GM20431 (cell line): ENCODE data around the gene PLET1.

Experiments
- in situ Hi-C: fragments of 300-500 bp; cut with MseI, MboI; formaldehyde crosslinking; loops from one replicate; pipeline ENCODE4 v1.15.0; 2020; ENCODE audit warnings: low sequenced_read_pairs; ENCODE audit not compliant: unreplicated experiment

PLET1 gene, protein sequence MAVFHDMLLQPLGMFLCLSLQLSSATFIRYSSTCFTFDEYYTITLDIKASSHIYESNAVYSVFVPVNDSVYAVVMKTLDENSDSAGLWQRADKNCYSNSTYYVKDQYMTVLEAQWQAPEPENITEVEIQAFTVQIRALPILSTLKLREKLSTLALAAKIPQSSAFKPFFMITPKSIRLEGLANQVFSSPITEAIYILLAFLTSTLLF

DNA sequence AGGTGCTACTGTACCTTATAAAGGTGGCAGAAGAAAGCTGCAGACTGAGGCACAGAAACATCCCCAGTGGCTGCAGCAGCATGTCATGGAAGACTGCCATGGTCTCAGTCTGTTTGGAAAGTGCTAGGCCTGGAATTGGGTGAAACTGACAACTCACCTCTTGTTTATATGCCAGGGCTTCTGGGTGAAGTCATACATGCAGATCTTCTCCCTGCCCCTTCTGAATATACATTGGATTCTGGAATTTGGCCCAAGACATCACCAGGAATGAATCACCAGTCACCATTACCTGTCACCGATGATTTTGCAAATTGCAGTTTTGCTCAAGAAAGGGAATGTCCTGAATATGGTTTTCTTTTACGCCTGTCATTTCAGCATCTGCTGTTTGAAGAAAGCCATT lies at the start of gene PLET1:
Gene PLET1, minus strand, starts transcription at position 371 of the 400 bp plus-strand sequence. Its CDS starts 271 bp downstream, at position 100.
- in situ Hi-C loops = no loop called here

DNA sequence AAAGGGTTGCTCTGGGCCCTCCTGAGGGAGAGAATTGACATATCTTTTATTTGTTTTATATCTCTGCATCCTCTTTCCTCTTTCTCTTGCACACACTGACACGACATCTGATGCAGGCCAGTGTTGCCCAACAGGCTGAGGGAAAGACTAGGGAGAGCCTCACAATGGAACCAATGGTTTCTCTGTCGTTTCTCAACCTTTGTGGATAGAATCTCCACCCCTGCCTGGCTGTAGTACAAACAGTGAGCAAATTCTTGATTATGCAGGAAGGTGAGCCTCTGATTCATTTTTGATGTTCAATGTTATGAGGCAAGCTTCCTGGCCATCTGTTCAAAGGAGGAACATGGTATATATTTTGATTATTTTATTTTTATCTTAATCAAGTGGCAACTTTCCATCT lies 49.8 kb upstream of the PLET1 start:
- in situ Hi-C loops = no loop called here

DNA sequence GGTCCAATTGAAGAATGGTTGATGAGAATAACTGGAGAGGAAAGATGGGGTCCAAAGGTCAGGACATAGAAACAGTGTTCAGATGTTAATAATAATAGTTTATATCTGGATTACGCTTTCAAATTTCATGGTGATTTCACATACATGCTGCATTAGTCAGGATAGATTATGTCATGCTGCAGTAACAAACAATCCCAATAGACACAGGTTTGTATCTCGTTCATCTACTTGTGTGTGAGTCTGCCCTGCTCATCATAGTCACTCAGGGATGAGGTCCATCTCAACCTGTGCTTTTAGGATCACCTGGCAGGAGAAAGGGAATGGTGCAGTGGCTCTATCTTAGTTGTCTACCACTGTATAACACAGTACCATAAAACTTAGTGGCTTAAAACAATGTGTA lies 48.0 kb upstream of the PLET1 start:
- in situ Hi-C loops = no loop called here

DNA sequence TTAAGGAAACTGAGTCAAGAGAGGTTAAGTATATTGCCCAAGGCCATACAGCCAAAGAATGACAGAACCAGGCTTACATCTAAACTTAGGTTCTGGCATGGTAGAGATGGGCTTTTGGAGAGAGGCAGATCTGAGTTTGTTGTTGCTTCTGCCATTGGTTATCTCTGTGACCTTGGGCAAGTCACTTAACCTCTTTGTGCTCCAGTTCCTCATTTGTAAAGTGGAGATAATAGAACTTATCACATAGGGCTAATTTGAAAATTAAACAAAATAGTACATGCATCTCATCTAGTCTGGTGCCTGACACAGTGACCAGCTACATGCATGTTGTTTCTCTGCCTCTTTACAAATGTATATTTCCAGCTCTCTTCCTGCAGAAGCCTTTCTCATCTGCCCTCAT lies 47.0 kb upstream of the PLET1 start:
- in situ Hi-C loops = no loop called here

DNA sequence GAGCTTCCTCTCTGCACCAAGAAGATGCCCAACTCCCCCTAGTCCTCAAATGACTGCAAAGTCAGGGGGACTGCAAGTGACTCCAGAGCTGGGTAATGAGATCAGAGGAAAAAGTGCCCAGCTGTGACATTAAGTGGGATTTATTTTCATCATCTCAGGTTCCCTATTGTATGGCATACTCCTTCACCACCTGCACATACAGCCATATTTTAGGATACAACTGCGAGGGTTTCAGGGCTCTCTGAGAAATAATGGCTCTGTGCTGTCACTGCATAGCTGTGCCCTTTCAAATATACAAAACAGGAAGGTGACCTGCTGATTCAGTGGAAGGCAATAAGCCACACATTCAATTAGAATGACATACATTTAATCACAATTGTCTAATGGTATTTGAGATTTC lies 45.6 kb upstream of the PLET1 start:
- in situ Hi-C loops = no loop called here

DNA sequence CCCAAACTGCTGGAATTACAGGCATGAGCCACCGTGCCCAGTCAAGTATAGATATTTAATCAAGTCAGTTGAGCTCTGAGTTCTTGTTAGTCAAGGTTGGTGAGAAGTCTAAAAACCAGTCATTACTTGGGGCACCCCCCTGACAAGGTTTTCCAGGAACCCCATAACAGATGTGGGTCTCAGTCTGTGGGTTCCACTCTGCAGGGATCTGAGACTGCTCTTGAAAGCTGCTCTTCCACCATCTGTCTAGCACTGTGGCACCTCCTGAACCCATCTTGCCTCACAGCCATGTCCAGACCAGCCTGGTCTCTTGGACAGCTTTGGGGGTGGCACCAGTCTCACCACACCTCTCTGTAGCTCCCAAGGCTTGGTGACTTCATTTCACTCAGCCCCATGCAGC lies 44.3 kb upstream of the PLET1 start:
- in situ Hi-C loops = no loop called here

DNA sequence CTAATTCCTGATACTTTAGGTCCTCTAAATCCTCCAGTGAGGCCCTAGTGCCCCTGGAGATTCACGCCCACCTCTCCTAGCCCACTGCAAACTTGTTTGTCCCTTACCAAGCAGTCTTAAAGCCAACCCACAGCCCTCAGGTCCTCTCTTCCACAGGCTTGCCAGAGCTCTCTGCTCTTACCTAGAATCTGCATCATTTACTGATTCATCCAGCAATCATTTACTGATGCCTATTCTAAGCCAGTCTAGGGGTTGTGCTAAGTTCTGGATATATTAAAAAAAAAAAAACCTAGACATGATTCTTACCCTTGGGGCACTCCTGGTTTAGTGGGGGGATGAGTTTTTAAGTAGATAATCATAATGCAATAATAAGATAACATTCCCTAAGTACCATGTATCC lies 43.0 kb upstream of the PLET1 start:
- in situ Hi-C loops = no loop called here

DNA sequence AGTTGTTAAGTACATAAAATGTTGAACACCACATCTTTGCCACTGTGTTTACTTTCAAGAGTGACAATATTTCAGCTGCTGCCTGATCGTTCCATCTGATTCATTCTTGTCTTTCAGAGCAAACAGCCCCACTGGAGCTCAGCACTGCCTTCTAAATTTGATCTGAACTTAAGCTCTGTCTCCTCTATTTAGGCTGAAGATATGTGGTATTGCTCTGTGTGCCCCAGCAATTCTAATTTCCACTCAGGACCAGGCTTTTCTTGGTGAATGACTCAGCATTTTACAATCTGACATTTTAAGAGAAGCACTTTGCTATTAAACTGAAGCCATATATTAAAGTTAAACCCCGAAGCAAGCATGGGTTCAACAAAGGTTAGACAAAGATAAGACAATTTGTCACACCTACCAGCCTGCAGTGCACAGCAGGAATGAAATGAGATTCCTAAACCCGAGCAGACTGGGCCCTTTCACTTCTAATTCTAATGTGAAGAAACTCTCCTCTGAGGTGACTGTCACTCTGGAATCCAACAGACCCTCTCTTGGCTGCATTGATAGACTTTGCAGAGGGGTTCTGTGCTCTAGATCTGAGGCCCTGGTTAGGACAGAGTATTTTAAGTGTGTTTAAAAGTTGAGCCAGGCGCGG lies 41.7 kb upstream of the PLET1 start:
- in situ Hi-C loops = no loop called here

DNA sequence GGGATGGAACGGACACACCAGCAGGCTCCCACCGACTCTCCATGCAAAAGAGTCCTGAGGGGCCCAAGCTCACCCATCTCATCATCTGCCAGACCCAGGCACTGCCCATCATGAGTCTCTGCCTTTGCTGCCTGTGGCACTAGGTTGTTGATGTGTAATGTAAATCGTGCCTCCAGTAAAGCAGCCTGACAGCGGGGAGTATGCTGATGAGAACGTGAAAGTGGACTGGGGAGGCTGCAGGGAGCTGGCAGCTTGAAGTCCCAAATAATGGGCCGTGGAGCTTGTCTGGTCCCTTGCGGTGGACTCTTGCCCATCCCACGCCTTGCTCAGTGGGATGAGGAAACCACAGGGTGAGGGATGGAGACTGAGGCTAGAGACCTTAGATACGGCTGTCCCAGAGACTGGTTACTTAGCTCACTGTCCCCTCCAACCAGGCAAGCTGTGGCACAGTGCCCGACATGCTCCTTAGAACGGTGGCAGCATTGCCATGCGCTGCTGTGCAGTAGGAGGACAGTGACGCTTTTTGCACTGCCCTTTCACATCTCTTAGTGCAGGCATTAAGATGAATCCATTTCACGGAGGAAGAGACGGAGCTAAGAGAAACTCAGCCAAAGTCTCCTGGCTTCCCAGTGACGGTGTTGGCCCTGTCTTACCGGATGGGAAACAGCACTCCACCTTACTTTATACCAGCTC lies 39.6 kb upstream of the PLET1 start:
- in situ Hi-C loops = no loop called here

DNA sequence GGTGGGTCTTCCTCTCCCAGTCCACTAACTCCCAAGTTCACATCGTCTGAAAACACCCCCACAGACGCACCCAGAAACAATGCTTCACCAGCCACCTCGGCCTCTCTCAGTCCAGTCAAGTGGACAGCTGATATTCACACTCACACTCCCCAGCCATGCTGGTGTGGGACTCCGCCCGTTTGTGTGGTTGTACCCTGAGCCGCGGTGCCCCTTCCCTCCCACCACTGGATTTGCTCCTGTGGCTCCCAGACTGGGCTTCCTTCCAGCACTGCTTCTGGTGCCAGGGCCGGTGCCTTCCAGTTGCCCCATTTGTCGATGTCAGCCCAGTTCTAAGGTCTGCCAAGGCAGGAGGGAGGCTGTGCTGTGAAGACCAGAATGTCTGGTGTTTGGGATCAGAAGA lies 37.9 kb upstream of the PLET1 start:
- in situ Hi-C loops = no loop called here

DNA sequence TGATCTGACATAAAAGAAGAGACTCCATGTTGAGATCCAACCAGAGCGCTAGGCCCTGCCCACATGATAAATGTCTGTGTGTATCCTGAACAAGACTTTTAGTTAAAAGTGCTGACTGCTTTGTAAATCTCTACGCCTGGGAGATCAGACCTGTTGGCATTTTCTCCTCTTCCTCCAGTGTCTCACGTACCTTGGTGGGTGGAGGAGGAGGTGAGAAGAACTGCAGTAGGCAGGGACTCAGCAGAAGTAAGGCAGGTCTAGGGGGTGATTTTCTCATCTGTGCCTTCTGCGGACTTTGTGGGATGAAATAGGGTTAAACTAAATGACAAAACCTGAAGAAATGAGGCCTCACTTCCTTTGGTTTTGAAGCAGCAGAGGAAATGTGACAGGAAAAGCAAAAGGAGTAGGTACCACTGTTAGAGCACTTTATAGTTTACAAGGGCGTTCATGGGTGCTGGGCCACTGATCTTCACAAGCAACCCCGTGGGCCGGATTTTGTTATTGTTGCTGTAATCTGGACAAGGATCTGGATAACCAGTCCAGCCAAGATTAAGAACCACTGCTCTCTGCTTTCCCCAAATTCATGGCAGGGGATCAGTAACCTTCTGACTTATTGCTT lies 36.7 kb upstream of the PLET1 start:
- in situ Hi-C loops = no loop called here

DNA sequence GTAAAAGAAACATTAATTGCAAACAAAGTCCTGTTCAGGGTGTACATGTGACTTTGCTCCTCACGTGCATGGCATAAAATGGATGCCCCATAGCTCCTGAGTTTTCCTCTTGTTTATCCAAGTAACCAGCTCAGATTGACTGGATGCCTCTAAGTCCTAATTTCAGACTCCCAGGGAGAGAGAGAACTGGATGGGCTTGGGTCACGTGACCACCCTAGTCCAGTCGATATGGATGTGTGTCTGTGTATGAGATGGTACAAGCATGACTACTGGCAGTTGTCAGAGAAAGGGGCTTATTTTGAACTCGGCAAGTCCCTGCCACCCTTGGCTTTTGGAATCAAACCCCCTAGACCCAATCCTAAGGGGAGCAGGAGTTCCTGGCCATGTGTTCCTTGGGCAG lies 35.4 kb upstream of the PLET1 start:
- in situ Hi-C loops = no loop called here

DNA sequence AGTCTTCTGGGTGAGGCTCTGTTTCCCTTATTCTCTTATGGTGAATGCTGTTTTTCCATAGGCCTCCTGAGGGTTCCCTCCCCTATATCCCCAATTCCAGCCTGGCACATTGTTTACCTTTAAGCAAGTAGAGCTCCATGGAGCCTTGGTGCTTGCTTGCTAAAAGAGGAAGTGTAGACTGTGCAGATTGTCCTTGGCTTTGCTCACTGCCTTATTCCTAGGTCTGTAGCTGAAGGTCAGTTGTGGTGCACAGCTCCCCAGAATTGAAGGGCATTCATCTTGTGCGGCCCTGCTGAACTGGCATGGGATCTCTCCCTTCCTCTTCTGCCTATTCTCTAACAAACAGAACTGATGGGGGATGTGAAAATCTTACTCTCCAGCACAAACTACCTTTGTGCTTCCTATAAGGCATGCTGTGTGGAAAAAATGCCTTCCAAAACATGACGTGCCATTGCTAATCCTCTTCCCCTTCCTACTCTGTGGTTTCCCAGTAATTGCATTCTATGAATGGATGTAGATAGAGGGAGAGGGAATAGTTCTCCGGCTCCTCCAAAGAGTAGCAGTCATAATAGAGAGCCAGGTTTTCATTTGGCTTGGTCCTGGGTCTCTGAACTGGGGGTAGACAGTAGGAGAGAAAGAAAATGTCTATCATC lies 34.2 kb upstream of the PLET1 start:
- in situ Hi-C loops = no loop called here

DNA sequence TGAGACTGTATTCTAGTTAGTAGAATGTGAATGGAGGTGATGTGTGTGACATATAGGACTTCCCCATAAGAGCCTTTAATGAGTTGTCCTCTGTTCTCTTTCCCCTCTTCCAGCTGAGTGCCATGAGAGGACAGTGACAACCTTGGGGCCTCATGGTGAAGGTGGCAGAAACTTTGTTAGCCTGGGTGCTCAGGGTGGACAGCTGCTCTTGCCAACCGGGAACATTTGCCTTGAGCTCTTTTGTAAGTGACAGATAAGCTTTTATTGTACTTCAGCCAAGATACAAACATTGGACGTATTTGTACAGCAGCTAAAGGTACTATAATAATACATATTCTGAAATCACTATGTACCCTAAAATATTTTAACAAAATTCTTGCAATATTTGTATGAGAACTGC lies 33.0 kb upstream of the PLET1 start:
- in situ Hi-C loops = no loop called here

DNA sequence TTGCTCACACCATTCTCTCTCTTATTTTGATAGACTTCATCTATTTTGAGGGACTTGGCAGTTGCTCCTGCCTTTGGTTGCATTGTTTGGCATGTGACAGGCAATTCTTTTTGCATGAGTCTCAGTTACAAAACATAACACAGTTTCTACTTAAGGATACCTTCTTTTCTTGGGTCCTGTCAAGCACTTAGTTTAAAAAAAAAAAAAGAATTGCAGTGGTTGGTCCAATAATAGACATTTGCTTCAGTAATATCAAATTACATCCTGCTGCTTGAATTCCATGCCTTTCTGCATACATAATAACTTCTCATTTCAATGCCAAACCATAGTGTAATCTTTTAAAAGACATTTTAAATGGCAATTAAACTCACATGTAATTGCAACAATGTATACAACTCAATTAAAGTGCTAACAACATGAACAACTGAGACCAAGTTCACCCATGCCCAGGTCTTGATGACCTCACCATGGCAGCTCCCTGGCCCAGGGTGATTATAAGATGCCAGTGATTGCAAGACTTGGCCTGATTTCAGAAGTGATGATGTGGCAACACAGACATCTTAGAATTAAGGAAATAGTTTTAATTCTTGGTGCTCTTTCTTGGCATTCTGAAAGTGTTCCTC lies 32.2 kb upstream of the PLET1 start:
- in situ Hi-C loops = no loop called here

DNA sequence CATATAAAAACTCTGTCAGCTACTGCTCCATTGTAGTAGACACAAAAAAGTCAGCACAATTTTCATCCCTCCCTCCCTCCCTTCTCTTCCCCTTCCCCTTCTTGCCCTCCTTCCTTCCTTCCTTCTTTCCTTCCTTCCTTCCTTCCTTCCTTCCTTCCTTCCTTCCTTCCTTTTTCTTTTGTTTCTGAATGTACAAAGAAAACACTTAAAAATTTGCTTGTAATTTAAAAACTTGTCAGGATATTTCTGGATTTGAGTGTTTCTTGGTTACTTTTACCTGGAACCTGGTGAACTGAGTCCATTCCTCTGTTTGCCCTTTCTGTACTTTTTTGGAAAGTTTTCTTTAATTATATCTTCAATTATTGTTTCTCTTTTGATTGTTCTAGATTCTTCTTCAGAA lies 31.5 kb upstream of the PLET1 start:
- in situ Hi-C loops = no loop called here

DNA sequence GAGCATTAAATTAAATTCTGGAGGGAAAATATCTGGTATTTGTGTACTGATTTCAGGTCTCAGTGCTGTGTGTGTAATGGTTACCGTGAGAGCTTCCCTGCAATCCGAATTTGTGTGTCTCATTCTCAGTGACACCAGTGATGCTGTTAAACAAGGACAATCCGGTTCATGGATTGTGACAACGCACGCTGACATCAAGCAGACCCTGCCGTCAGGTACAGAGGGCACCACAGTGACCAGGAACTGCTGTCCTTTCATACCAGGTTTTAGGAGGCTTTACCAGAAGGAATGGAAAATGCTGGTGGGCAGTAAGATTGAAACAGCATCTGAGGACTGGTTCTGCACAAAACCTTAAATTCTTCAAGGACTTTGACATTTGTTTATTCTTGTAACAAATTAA lies 30.5 kb upstream of the PLET1 start:
- in situ Hi-C loops = no loop called here

DNA sequence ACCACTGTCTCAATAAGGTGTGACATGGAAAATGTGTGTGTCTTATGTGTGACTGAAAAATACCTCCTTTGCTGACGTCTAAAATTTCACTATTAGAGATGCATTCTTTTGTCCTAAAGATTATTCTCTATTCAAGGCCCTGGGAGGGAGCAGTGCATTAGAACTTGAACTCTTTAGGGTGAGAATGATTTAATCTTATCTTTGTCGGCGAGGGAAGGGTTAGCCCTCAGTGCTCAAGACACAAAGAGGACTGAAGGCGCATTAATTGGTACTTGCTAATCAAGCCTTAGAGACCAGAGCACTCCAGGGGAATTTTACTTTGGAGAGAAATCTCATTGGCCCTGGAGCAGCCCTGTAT lies 29.8 kb upstream of the PLET1 start:
- in situ Hi-C loops = no loop called here

DNA sequence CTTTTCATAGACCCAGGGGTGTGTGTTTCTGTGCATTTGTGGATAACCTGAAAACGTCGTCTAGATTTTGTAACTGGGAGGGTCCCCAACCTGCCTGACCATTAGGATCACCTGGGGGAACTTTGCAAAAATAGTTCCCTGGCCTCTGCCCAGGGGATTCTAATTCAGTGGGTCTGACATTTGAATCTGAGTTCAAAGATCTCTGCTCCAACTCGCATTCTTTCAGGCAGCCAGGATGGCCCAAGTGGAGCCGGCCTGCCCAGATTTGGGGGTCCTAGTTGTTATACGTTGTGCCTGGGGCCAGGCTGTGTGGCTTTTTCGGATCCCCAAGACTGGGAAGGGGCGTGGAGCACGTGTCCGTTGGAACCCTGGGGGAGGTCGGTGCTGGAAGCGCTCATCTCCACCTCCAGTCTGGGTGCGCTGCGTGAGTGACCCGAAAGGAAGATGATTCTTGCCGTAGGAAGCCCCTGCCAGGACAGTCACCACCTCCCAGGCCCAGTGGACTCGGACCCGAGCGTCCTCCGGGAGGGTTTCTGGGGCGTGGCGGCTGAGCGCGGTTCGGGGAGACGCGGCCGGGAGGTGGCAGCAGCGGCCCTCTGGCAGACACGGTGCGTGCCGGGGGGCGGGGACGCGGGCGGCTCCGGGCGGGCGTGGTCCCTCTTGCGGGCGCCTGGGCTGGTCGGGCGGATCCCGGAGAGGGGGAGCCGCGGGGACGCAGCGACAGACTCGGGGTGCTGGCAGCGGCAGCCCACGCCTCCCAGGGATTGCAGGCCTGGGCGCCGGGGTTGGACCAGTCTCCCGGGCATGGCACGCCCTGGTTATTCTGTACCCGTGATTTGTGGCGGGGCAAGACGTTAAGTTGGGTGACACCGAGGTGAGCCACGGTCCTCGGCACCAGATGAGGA lies 29.2 kb upstream of the PLET1 start:
- in situ Hi-C loops = loop anchor here (10.0 kb wide), 1 partner anchor 65 kb away; the partner anchor contains the start of gene PTS
